Hematopoietic multipotent progenitor cell treated with erythropoietin and hydrocortisone succinate and interleukin-3 and kit ligand, for 15 days (in vitro differentiated cells): Measurements from ENCODE around the gene ADAM12.
"Not testable (repeated sequence)": the region's sequence is repeated elsewhere in the genome, so short reads cannot be mapped to it uniquely, and the experiment has no call there.

Experiments
- DNase-seq: peaks from one replicate; pipeline ENCODE4 v3.0.0-alpha.2; 2015; ENCODE audit warnings: low spot score

Gene ADAM12

DNA sequence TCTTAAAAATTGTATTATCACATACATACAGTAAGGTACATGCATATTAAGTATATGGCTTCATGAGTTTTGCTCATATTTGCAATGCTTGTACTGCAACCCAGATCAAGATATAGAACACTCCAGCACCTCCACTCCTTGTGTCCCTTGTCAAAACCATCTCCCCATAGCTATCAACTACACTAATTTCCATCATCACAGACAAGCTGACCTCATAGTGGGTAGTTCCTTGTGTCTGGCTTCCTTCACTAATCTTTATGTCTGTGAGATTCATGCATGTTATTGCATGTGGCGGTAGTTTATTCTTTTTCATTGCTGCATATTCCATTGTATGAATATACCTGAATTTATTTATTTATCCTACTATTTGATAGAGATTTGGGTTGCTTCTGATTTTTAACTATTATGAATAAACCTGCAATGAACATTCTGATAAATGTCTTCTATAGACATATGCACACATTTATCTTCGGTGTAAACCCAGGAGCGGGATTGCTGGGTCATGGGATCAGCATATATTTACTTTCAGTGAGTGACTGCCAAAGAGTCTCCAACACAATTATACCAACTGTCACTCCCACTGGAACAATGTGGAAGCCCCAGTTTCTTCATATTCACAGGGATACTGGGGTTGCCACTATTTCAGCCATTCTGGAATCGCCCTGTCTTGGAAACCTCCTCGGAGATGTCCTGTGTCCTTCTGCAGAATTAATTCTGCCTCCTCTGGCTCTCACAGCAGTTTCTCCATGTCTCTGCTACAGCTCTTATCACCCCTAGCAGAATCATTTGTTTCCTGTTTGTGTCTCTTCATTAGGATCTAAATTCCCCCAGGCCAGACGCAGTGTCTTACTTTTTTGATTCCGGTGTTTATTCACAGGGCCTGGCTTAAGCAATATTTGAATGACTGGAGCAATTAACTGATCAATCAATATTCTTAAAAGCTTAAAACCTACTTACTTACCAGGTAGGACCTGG is 14.7 kb upstream of the ADAM12 start:
- no peak for DNase-seq

GRCh38 chr10:126400641-126401040 is 12.4 kb upstream of the ADAM12 start:
- no peak for DNase-seq

DNA sequence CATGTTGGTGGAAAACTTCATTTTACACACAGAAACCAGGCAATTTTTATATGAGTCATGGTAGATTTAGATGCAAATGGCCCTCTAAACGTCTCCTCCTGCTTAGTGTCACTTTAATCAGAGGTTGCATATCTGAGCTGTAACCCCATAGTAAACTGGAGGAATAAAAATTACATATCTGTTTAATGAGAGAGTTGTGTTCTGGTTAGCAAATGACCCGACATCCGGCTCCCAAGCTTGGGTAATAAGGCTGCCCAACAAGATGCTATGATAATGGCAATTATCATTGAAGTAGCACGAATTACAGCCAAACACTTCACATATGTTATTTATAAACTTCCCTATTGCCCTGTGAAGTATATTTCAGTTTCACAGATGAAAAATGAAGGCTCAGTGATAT is 10.6 kb upstream of the ADAM12 start:
- no peak for DNase-seq

DNA sequence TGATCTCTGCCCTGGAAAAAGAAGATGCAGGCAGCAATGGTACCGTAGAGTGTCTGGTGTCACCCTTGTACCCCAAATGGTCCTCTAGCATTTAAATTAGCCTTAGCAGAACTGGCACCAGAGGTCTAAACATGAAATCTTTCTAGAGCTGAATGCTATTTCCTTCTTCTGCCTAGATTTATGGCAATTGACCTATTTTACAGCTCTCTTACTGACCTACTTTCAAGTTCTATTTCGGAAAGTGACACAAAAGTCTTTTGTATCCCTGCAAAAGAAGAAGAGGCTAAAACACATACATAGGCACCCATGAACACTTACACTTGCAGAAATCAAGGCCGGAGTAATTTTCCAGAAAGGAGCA is 10.1 kb upstream of the ADAM12 start:
- DNase-seq: no peak

- DNase-seq: no peak
Measured at GRCh38 chr10:126397640-126398382, 9.5 kb upstream of the ADAM12 start.

GRCh38 chr10:126397156-126397555 is 8.9 kb upstream of the ADAM12 start:
- DNase-seq: no peak

GRCh38 chr10:126394948-126395347 is 6.7 kb upstream of the ADAM12 start:
- DNase-seq: no peak

DNA sequence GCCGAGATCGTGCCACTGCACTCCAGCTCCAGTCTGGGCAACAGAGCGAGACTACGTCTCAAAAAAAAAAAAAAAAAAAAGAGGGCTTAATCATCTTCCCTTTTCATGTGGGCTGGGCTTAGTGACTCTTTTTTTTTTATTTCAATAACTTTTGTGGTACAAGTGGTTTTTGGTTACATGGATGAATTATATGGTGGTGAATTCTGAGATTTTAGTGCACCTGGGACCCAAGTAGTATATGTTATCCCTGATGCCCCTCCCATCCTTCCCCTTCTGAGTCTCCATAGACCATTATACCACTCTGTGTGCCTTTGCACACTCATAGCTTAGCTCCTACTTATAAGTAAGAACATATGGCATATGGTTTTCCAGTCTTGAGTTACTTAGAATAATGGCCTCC is 4.8 kb upstream of the ADAM12 start:
- no peak for DNase-seq

DNA sequence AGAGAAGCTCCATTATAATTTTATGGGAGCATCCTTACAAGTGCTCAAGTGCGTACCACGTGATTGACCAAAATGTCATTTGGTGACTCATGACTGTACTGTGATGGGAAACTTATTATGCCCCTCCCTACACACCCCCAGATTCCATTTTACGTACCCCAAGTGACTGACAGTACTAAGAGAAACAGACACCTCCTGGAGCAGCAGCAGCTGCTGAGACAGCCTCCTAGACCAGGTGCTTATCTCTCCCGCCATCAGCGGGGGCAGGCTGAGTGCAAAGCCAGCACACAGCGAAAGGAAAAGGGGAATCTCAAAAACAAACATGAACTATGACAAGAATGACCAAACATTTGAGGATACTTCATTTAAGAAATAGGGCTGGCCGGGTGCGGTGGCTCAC is 4.2 kb upstream of the ADAM12 start:
- DNase-seq: no peak

DNA sequence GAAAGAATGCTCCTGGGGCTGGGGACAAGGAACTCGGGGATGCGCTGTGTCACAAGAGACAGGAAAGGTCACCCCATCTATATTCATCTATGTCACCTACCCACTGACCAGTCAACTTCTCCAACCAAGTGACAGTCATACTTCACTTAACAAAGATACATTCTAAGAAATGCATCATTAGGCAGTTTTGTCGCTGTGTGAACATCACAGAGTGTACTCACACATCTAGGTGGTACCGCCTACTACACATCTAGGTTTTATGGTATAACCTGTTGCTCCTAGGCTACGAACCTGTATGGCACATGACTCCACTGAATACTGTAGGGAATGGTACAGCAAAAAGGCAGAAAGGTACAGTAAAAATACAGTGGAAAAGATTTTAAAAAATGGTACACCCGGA is 3.8 kb upstream of the ADAM12 start:
- DNase-seq: no peak

DNA sequence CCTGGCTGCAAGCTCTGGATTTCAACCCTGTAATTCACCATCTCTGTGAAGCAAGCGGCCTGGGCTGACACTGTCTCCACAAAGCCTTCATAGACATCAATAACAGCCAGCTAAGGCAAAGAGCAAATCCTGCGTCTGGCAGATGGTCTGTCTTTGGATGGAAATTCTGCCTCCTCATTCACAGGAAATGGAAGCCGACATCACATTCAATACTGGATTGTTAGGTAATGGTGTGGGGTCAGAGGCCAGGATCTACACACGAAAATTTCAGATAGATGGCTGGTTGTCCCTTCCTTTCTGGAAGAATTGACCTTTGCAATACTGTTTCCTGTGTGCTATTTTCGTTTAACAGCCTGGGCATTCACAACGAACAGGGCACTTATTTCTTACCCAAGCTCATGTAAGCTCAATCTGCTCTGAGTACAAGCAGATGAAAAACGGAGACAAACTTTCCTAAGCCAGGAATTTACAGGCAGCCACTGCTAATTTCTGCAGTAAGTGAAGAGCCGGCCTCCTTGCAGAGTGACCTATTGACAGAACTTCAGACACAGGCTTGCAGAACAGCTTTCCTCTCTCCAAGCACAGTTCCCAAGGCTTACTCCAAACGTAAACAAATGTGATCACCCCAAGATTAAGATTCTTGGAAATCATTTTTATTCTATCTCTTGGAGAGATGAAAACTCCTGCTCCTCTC is 3.1 kb upstream of the ADAM12 start:
- DNase-seq: no peak

- DNase-seq: no peak
Measured at GRCh38 chr10:126390324-126390723, 2.0 kb upstream of the ADAM12 start.

GRCh38 chr10:126387041-126387921 is 996 bp downstream of the ADAM12 start:
- no peak for DNase-seq

DNA sequence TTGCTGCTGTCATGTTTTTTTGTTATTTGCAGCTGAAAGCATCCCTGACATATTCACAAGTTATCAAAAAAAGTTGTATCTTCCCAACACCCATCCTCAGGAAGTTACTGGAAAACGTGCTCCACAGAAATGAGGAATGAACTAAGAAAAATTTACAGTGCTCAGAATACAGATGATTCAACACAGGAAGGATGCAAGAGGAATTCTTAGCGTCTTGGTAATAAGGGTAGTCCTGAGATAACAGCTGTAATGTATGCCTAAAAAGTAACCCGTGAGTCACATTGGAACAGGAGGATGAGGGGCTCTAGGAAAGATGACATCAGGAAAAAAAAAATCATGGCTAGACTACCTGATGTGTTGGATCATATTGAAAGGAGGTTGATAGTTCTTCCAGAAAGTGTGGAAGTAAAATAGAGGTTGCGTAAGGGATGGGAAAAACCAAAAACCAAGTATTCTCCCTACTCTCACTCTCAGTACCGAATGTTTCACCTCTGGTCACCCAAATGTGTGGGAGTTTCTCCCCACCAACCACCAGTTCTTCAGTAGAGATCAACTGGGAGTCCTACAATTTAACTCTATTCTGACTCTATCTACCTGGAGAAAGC is 3.9 kb downstream of the ADAM12 start:
- DNase-seq: no peak

GRCh38 chr10:126380352-126381076 is 7.8 kb downstream of the ADAM12 start:
- DNase-seq: no peak

DNA sequence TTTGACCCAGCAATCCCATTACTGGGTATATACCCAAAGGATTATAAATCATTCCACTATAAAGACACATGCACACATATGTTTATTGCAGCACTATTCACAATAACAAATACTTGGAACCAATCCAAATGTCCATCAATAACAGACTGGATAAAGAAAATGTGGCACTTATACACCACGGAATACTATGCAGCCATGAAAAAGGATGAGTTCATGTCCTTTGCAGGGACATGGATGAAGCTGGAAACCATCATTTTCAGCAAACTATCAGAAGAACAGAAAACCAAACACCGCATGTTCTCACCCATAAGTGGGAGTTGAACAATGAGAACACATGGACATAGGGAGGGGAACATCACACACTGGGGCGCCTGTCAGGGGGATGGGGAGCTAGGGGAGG is 9.1 kb downstream of the ADAM12 start:
- DNase-seq: not testable (repeated sequence)

GRCh38 chr10:126376956-126377355 is 11.3 kb downstream of the ADAM12 start:
- DNase-seq: no peak

- no peak for DNase-seq
Measured at GRCh38 chr10:126375926-126376554, 12.2 kb downstream of the ADAM12 start.

DNA sequence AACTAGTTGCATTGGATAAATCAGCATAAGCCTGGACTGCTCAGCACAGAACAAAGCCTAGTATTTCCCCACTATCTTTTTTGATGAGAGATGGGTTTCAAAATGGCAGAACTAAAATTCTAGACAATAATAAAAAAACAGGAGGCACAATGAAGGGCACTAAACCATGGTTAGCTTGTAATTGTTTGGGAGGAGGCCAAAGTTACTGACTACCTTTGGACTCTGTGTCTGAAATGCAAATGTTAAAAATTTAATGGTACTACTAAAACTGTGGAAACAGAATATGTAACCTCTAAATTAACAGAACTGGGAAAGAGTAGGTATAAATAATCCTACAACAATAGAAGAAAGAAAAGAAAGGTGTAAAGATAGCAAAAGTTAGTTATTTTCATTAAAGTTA is 13.0 kb downstream of the ADAM12 start:
- DNase-seq: no peak

DNA sequence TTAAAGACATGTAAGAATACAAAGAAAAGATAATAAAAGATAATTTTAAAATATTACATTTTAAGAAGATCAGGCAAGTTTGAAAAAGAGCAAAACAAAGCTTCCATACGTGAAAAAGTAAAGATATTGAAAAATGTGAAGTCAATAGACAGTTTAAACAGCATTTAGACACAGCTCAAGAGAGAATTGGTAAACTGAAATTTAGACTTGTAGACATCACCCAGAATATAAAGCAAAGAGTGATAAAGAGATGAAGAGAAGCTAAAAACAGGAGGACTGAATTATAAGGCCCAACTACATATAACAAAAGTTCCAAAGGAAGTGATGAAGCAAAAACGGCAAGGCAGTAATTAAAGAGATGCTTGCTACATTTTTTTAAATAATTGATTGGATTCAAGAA is 13.8 kb downstream of the ADAM12 start:
- no peak for DNase-seq
